ENCODE measurements around the gene SV2A. TPM values are rescaled to one million over a fixed set of nuclear protein-coding genes. Genes with fewer than 3 reads are reported as not detected.

The SV2A gene
- total RNA-seq, 1 donor from 2014 or later, result 5.9 TPM

DNA sequence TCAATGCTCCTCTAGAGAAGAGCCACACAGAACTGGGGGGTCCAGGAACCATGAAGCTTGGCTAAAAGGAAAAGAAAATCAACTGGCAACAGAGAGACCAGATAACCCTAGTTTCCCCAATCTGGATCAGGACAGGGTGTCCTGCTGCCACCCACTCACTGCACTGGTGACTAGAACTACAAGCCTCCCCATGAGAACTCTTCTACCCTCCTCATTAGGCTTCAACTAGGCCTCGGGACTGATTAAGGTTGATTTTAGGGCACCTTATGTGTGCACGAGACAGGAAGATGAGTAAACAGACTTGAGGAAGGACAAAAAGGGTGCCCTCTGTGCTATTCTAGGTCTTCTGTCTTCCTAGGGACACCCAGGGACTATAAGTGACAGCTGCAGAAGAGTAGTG lies 12.2 kb upstream of the SV2A start:
- Histone ChIP-seq H3K27me3 (no peaks in the 10 kb centered on the region), H3K9me3 (no peaks in the 10 kb centered on the region), H3K4me3 (no peak overlapping the region), H3K27ac (peak overlapping the region; percentile 83 to 89), H3K4me1 (peaks cover 8 to 22% of the 10 kb centered on the region in 2 donors), H3K36me3 (peaks cover 49 to 63% of the 10 kb centered on the region in 2 donors)
- no peak for DNase-seq (ENCODE audit: low spot score in 2 of 2)
- TF ChIP-seq, protein P1, sequence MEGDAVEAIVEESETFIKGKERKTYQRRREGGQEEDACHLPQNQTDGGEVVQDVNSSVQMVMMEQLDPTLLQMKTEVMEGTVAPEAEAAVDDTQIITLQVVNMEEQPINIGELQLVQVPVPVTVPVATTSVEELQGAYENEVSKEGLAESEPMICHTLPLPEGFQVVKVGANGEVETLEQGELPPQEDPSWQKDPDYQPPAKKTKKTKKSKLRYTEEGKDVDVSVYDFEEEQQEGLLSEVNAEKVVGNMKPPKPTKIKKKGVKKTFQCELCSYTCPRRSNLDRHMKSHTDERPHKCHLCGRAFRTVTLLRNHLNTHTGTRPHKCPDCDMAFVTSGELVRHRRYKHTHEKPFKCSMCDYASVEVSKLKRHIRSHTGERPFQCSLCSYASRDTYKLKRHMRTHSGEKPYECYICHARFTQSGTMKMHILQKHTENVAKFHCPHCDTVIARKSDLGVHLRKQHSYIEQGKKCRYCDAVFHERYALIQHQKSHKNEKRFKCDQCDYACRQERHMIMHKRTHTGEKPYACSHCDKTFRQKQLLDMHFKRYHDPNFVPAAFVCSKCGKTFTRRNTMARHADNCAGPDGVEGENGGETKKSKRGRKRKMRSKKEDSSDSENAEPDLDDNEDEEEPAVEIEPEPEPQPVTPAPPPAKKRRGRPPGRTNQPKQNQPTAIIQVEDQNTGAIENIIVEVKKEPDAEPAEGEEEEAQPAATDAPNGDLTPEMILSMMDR (IDR thresholded peaks at IDR 0.05), result no peak
- intact Hi-C loops (cut with DNase I), result no loop called here

DNA sequence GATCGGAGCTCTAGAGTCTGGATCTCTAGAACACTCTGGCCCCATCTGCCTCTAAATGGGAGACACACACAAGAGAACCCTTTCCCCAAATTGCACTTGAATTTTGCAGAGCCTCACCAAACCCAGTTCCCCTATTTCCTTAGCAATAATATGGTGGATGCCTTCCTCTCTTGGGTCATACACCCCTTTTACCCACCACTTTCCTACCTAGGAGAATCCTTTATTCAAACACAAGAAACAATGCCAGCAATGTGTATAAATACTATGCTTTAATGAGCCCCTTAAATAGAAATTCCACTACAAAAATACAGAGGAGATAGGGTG lies 10.7 kb upstream of the SV2A start:
- TF ChIP-seq, protein P1 (IDR thresholded peaks at IDR 0.05), result no peak

DNA sequence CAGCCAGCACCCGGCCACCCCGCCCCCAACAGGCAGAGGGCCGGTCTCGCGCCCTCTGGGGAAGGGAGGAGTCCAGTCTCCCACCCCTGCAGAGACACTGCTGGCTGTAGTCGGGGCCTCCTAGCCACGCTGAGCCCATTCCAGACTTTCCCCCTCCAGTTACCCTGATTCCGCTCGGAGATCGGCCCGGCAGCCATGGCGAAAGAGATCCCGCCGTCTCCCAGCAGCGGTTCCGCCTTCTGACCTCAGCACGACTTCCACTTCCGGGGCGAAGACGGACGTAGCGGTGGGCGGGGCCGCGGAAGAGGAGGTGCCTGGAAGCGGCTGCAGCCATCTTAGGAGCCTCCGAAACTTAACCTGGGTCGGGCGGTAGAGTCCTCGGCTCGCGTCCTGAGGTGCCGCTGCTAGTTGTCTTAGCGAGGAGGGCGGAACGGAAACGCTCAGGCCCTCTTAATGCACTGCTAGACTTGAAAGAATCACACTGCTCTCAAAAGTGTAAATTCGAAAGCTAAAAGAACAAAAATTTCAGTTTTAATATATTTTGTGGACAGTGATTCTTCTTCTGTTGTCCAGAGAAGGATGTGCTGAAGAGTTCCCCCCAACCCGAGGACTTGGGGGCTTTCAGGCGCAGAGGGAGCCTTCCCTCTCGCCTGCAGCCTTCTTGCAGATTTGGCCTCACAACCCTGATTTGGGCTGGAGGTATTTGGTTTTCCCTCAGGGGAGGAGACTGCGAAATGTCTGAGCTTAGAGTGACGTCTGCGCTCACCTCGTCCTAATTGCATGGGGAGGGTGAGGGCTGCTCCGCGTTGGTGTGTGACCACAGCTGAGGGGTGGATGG lies 10.1 kb upstream of the SV2A start, which contains the start of gene SF3B4:
Gene SF3B4, minus strand, starts transcription at position 241 of the 838 bp plus-strand sequence. Its CDS starts 44 bp downstream, at position 197.
- Histone ChIP-seq H3K4me3 (peak within 1 kb of the TSS; percentile 72 to 85), H3K9me3 (no peaks in the 10 kb centered on the region), H3K27me3 (no peaks in the 10 kb centered on the region), H3K4me1 (peaks cover 8 to 24% of the 10 kb centered on the region in 2 donors), H3K27ac (peak within 1 kb of the TSS; percentile 83 to 89), H3K36me3 (peaks cover 69% of the 10 kb centered on the region in 2 donors)
- TF ChIP-seq, protein P1 (IDR thresholded peaks at IDR 0.05), result no peak
- DNase-seq (ENCODE audit: low spot score in 2 of 2), result peak; percentile 82 to 98
- intact Hi-C loops (cut with DNase I), result loop anchor here (1.0 kb wide), 3 partner anchors 9 to 28 kb away; partner anchors contain the start of gene BOLA1

More for the DNA sequence above, 10.7 kb upstream of the SV2A start:
- Histone ChIP-seq H3K27me3 (no peaks in the 10 kb centered on the region), H3K36me3 (peaks cover 63 to 69% of the 10 kb centered on the region in 2 donors), H3K27ac (peak overlapping the region; percentile 83 to 89), H3K4me1 (peaks cover 8 to 24% of the 10 kb centered on the region in 2 donors), H3K9me3 (no peaks in the 10 kb centered on the region), H3K4me3 (peak overlapping the region; percentile 72 to 85)
- no peak for DNase-seq (ENCODE audit: low spot score in 2 of 2)
- intact Hi-C loops (cut with DNase I), result no loop called here

DNA sequence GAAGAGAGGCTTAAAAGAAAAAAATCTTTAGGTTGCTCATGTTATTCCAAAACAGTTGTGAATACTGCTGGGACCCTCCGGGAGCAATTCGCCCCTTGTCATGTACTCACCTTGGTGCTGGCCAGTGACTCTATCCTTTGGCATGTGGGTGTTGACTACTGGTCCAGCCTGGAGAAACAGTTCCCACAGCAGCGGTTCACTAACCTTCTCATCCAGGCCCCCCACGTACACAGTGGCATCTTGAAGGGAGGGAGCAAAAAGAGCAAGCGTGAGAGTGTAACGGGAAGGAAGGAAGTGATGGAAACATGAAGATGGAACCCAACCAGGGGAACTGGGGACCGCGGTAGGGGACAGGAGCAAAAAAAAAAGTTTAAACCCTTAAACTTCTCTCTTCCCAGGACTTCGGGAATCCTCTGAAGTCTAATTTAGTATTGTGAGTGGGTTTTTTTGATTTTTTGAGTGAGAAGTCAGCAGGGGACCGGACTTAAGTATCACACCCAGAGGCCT lies 9.5 kb upstream of the SV2A start:
- DNase-seq (ENCODE audit: low spot score in 2 of 2), result no peak
- H3K4me1 ChIP-seq, result peaks cover 8 to 24% of the 10 kb centered on the region in 2 donors
- TF ChIP-seq, protein P1 (IDR thresholded peaks at IDR 0.05), result no peak
- H3K36me3 ChIP-seq, result peaks cover 71% of the 10 kb centered on the region in 2 donors
- peak overlapping the region; percentile 72 to 85 for H3K4me3 ChIP-seq
- H3K27ac ChIP-seq, result peak overlapping the region; percentile 83 to 89
- H3K27me3 ChIP-seq, result no peaks in the 10 kb centered on the region
- H3K9me3 ChIP-seq, result no peaks in the 10 kb centered on the region
- intact Hi-C loops (cut with DNase I), result loop anchor here (1.0 kb wide), 3 partner anchors 9 to 28 kb away; partner anchors contain the start of gene BOLA1

DNA sequence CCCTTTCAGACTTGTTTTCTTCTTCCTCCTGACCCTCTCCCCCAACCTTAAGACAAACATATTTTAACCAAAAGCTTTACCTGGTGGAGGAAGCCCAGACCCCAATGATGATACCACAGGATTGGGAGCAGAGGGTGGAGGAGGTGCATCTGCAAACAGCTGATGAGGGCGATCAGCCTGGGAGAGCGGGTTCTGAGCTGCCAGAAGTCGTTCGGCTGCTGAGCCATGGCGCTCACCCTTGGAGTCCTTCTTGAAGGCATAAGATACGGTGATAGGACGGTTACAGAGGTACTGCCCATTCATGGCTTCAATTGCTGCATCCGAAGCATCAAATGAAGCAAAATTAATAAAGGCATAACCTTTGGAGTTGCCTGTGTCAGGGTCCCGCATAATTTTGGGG lies 8.7 kb upstream of the SV2A start:
- intact Hi-C loops (cut with DNase I), result no loop called here
- DNase-seq (ENCODE audit: low spot score in 2 of 2), result no peak
- H3K27ac ChIP-seq, result no peak overlapping the region
- TF ChIP-seq, protein P1 (IDR thresholded peaks at IDR 0.05), result no peak
- peak overlapping the region in 1 of 2 donors; percentile 72 for H3K4me3 ChIP-seq
- peaks cover 63 to 65% of the 10 kb centered on the region in 2 donors for H3K36me3 ChIP-seq
- H3K4me1 ChIP-seq, result peaks cover 8 to 24% of the 10 kb centered on the region in 2 donors
- H3K27me3 ChIP-seq, result no peaks in the 10 kb centered on the region
- H3K9me3 ChIP-seq, result no peaks in the 10 kb centered on the region

Measured in ascending aorta (tissue), 2 donors.